Measurements from ENCODE around the gene ANKRD1. TPM values are rescaled to one million over a fixed set of nuclear protein-coding genes. Genes with fewer than 3 reads are reported as not detected.

ANKRD1 gene
- total RNA-seq, 1 experiment from 2014 or later = 0.11 TPM

GRCh38 chr10:90912174-90912573 lies 8.7 kb downstream of the ANKRD1 start:
- peaks cover 11 to 16% of the 10 kb centered on the region in 2 experiments for H3K4me1 Mint-ChIP-seq
- Histone ChIP-seq H3K4ac (ENCODE audit: low read depth, low read length) (no peak overlapping the region), H4K5ac (ENCODE audit: insufficient read length, low read depth, low read length) (no peak overlapping the region), H3K4me1 (ENCODE audit: insufficient read depth, low read length) (no peaks in the 10 kb centered on the region), H3K27ac (ENCODE audit: insufficient read length, low read depth, low read length) (no peak overlapping the region), H3K23me2 (ENCODE audit: insufficient read length, low read depth, low read length, poor library complexity, severe bottlenecking) (no peaks in the 10 kb centered on the region), H3K18ac (ENCODE audit: insufficient read length, low read depth, low read length) (no peak overlapping the region), H3K4me2 (ENCODE audit: insufficient read depth, insufficient read length, low read length) (no peak overlapping the region), H2AK5ac (ENCODE audit: insufficient read length, low read length) (no peak overlapping the region), H3K14ac (ENCODE audit: insufficient read depth, low read length) (no peak overlapping the region), H3K56ac (ENCODE audit: insufficient read length, low read depth, low read length) (no peak overlapping the region), H2BK5ac (ENCODE audit: insufficient read length, low read length) (no peak overlapping the region), H2AFZ (ENCODE audit: low read length) (no peak overlapping the region), H3K79me1 (ENCODE audit: insufficient read depth, low read depth, low read length, poor library complexity, severe bottlenecking) (no peaks in the 10 kb centered on the region), H3T11ph (ENCODE audit: low read length) (no peak overlapping the region), H4K91ac (ENCODE audit: insufficient read length, low read depth, low read length) (no peak overlapping the region), H2BK20ac (ENCODE audit: low read depth, low read length, poor library complexity, severe bottlenecking) (no peak overlapping the region), H3K27me3 (ENCODE audit: insufficient read depth, low read length) (peaks cover 28% of the 10 kb centered on the region; the same call in 1 of the 2 replicates), H4K20me1 (ENCODE audit: control insufficient read depth, insufficient read depth, insufficient read length) (no peaks in the 10 kb centered on the region), H2BK120ac (ENCODE audit: low read depth, low read length, poor library complexity, severe bottlenecking) (no peak overlapping the region), H2BK15ac (ENCODE audit: low read depth, low read length) (no peak overlapping the region), H2BK12ac (ENCODE audit: insufficient read length, low read depth, low read length) (no peak overlapping the region), H3K79me2 (ENCODE audit: insufficient read depth, low read length) (no peaks in the 10 kb centered on the region), H3K9ac (ENCODE audit: extremely low read depth, insufficient read length, low read length) (no peak overlapping the region), H3K9me3 (ENCODE audit: control insufficient read depth, low read depth, low read length) (no peaks in the 10 kb centered on the region), H3K23ac (ENCODE audit: insufficient read length, low read depth, low read length) (no peak overlapping the region), H4K8ac (replicated peaks; ENCODE audit: insufficient read length, low read depth, low read length) (no peak overlapping the region)
- WGBS (ENCODE audit: extremely low coverage, insufficient read length, low lambda C conversion rate) = no CpG with 5 or more reads among the region's 4 CpGs
- DNase-seq = no peak
- peaks cover 71% of the 10 kb centered on the region for H3K27me3 Mint-ChIP-seq (ENCODE audit: low read depth)
- H3K36me3 Mint-ChIP-seq (ENCODE audit: insufficient read depth in 1 of 3, low read depth in 3 of 3) = peaks cover 0 to 6% (median 0%) of the 10 kb centered on the region in 3 experiments; a peak in 1 of 7 replicates
- no peak overlapping the region for H3K27ac Mint-ChIP-seq
- no peak overlapping the region for H3K4me3 Mint-ChIP-seq
- no peak for TF ChIP-seq CTCF (conservative IDR thresholded peaks at IDR 0.05)
- peaks cover 0 to 5% of the 10 kb centered on the region in 2 experiments; a peak in 2 of 5 replicates for H3K9me3 Mint-ChIP-seq
